NCI-H1436 treated with DMSO at 0.1 percent for 48 hours (cell line): ENCODE measurements around the gene PALS1.
"Not testable (repeated sequence)": the region's sequence is repeated elsewhere in the genome, so short reads cannot be mapped to it uniquely, and the experiment has no call there.

Experiments used
- DNase-seq: peaks from one replicate; lab custom pipeline; 2025; lab: John Stamatoyannopoulos, UW

Gene PALS1

DNA sequence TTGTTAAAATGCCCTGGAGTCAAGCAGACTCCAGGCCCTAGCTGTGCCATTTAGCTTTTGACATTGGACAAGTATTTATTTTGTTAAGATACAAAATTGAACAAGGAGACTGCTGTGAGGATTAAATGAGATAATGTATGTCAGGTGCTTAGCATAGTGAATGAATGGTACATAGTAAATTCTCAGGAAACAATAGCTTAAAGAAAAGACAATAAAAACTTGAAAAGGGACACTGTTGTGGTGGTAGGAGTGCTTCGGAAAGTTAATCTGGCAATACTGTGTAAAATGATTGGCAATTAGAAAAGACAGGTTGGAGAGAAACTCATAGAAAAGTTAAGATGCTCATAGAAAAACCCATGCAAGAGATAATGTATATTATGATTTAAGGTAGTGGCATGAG, 19.7 kb downstream of the PALS1 start:
- DNase-seq: no peak

- no peak for DNase-seq
These were observed 22.4 kb downstream of the PALS1 start for GRCh38 chr14:67263499-67264149.

- DNase-seq: no peak
These were observed 23.9 kb downstream of the PALS1 start for GRCh38 chr14:67265131-67265530.

DNA sequence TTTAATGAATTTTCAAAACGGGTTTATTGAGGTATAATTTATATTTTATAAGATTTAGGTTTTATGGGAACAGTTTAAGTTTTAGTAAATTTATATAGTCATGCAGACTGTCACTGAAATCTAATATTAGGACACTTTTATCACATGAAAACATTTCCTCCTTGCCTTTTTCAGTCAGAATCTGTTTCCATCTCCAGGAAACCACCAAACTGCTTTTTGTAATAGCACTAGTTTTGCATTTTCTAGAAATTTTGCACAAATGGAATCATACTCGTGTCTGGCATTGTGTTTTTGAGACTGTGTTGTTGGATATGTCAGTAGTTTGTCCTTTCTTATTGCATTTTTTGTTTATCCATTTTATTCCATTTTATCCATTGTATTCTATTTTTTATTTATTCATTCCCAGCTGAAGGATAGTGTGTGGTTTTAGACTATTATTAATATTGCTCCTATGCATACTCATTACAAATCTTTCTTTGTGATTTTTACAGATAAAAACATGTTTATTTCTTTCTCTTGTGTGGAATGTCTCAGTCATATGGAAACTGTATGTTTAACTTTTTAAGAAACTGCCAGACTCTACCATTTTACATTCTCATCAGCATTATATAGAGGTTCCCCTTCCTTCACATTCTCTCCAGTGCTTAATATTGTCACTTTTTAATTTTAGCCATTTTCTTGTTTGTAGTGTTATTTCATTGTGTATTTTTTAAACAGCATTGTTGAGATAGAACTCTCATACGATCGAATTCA, 26.5 kb downstream of the PALS1 start:
- DNase-seq: no peak

DNA sequence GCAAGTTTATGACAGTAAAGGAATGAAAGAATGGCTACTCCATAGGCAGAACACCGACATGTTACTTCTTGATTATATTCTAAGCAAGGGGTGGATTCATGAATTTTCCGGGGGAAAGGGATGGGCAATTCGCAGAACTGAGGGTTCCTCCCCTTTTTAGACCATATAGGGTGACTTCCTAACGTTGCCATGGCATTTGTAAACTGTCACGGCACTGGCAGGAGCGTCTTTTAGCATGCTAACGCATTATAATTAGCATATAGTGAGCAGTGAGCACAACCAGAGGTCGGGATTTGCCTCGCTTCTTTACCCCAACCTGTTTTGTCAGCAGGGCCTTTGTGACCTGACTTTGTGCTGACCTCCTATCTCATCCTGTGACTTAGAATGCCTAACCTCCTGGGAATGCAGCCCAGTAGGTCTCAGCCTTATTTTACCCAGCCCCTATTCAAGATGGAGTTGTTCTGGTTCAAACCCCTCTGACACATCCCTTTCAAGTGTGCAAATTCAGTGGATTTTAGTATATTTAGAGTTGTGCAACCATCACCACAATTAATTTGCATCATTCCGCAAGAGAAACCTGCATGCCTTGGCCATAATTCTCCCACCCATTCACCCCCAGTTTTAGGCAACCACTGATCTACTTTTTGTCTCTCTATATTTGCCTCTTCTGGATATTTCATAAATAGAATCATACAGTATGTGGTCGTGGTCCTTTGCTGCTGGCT, 27.4 kb downstream of the PALS1 start:
- DNase-seq: no peak

DNA sequence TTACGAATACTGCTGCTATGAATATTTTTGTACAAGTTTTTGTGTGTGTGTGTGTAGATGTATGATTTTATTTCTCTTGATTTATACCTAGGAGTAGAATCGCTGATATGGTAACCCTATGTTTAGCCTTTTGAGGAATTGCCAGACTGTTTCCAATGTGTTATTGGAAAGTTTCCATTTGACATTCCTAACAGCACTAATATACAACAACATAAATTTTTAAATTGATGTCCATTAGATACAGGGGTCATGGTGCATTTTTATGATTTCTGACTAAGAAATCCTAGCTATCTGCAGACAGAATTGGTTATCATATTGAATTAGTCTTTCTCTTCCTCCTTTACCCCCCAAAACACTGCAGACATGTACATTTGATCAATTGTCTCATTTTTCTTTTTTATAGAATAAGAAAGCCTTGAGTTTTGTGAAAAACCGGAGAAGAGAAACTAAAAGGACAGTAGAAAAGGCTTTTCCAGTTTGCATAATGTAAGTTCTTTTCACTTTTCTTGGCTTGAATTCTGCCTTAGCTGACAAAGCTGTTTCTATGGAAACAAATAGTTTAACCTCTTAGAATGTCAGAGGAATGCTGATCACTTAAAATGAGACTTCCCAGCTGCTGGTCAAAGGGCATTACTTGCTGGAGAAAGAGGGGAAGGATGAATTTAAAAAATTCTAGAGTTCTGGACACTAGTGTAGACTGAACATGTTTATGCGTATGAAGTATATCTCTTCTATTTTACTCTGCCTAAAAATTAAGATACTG, 28.2 kb downstream of the PALS1 start:
- no peak for DNase-seq

DNA sequence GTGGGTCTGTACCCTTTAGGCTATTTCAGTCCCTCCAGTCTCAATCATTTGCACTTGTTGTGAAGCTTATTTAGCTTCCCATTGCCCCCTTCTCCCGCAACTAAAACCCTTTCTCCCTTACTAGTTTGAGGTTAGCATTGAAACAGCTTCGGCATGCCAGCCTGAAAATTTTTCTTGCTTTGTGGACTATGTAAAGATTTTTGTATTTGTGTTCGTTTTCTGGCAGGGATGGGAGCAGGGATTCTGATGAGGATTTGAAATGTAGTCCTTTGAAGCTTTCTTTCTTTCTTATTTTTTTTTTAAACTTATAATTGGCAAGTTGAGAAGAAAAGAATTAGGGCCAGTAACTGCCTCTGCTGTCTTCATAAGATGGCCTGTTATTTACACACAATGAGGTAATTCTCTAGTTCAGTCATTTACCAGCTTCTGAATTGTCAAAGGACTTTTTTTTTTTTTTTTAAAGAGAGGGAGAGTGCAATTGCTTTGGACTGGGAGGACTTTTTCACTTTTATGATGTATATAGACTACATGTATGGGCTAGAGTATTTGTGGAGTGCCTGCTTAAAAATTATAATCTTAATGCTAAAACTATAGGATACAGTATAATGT, 29.0 kb downstream of the PALS1 start:
- no peak for DNase-seq

GRCh38 chr14:67270933-67271332, 29.7 kb downstream of the PALS1 start:
- DNase-seq: no peak

DNA sequence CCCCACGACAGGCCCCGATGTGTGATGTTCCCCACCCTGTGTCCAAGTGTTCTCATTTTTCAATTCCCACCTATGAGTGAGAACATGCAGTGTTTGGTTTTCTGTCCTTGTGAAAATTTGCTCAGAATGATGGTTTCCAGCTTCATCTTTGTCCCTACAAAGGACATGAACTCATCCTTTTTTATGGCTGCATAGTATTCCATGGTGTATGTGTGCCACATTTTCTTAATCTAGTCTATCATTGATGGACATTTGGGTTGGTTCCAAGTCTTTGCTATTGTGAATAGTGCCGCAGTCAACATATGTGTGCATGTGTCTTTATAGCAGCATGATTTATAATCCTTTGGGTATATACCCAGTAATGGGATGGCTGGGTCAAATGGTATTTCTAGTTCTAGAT, 32.0 kb downstream of the PALS1 start:
- not testable (repeated sequence) for DNase-seq

- DNase-seq: no peak
These were observed 34.9 kb downstream of the PALS1 start for GRCh38 chr14:67276131-67276530.

- DNase-seq: no peak
These were observed 39.3 kb downstream of the PALS1 start for GRCh38 chr14:67280506-67280905.

- DNase-seq: no peak
These were observed 44.7 kb downstream of the PALS1 start for GRCh38 chr14:67285876-67286452.
